ENCODE results near the gene OR4D2. TPM values are rescaled to one million over a fixed set of nuclear protein-coding genes. Genes with fewer than 3 reads are reported as not detected.
A peak's percentile ranks its signal among the peaks of the same experiment; 100 is the strongest.

Gene OR4D2
- total RNA-seq, 3 donors from 2014 or later: not detected

GRCh38 chr17:58158181-58158580 lies 8.6 kb upstream of the OR4D2 start:
- Histone ChIP-seq H3K9me3 (no peaks in the 10 kb centered on the region), H3K4me1 (ENCODE audit: low read depth) (peaks cover 4% of the 10 kb centered on the region), H3K4me3 (no peak overlapping the region), H3K36me3 (ENCODE audit: low read depth) (no peaks in the 10 kb centered on the region)
- intact Hi-C loops (cut with DNase I, micrococcal nuclease): no loop called here
- ATAC-seq: no peak
- DNase-seq: no peak
- TF ChIP-seq CTCF (IDR thresholded peaks at IDR 0.05): no peak

- H3K4me3 ChIP-seq: no peak overlapping the region
- TF ChIP-seq CTCF (IDR thresholded peaks at IDR 0.05): no peak
- H3K36me3 ChIP-seq (ENCODE audit: low read depth): no peaks in the 10 kb centered on the region
- H3K9me3 ChIP-seq: no peaks in the 10 kb centered on the region
- no peak for ATAC-seq
- intact Hi-C loops (cut with DNase I, micrococcal nuclease): no loop called here
- DNase-seq: no peak
- H3K4me1 ChIP-seq (ENCODE audit: low read depth): peaks cover 4% of the 10 kb centered on the region
Observed at GRCh38 chr17:58161566-58161965, 5.2 kb upstream of the OR4D2 start.

- ATAC-seq: no peak
- Histone ChIP-seq H3K4me3 (no peak overlapping the region), H3K36me3 (ENCODE audit: low read depth) (no peaks in the 10 kb centered on the region), H3K9me3 (no peaks in the 10 kb centered on the region), H3K4me1 (ENCODE audit: low read depth) (no peaks in the 10 kb centered on the region)
- intact Hi-C loops (cut with DNase I, micrococcal nuclease): no loop called here
- no peak for TF ChIP-seq CTCF (IDR thresholded peaks at IDR 0.05)
- DNase-seq: no peak
Observed at GRCh38 chr17:58165981-58166380, 801 bp upstream of the OR4D2 start.

GRCh38 chr17:58170622-58171021 lies 3.8 kb downstream of the OR4D2 start:
- Histone ChIP-seq H3K4me3 (no peak overlapping the region), H3K4me1 (ENCODE audit: low read depth) (no peaks in the 10 kb centered on the region), H3K9me3 (no peaks in the 10 kb centered on the region), H3K36me3 (ENCODE audit: low read depth) (no peaks in the 10 kb centered on the region)
- TF ChIP-seq CTCF (IDR thresholded peaks at IDR 0.05): no peak
- DNase-seq: no peak
- no peak for ATAC-seq
- intact Hi-C loops (cut with DNase I, micrococcal nuclease): no loop called here

GRCh38 chr17:58172369-58173071 lies 5.7 kb downstream of the OR4D2 start:
- intact Hi-C loops (cut with DNase I, micrococcal nuclease): no loop called here
- ATAC-seq (peak; percentile 56), DNase-seq (peak in 1 of 3 donors; percentile 19)
- Histone ChIP-seq H3K4me1 (ENCODE audit: low read depth) (no peaks in the 10 kb centered on the region), H3K36me3 (ENCODE audit: low read depth) (no peaks in the 10 kb centered on the region), H3K9me3 (no peaks in the 10 kb centered on the region), H3K4me3 (no peak overlapping the region)
- TF ChIP-seq CTCF (IDR thresholded peaks at IDR 0.05): no peak

GRCh38 chr17:58174871-58175270 lies 8.1 kb downstream of the OR4D2 start:
- TF ChIP-seq CTCF (IDR thresholded peaks at IDR 0.05): no peak
- Histone ChIP-seq H3K36me3 (ENCODE audit: low read depth) (no peaks in the 10 kb centered on the region), H3K4me3 (no peak overlapping the region), H3K9me3 (no peaks in the 10 kb centered on the region), H3K4me1 (ENCODE audit: low read depth) (no peaks in the 10 kb centered on the region)
- intact Hi-C loops (cut with DNase I, micrococcal nuclease): no loop called here
- no peak for ATAC-seq
- DNase-seq: no peak

Measured in mucosa of descending colon (tissue), 3 donors.